GM13977 (cell line): Measurements from ENCODE around the gene GPRC5D.

Source experiments
- DNase-seq: peaks from one replicate; pipeline ENCODE4 v3.0.0; 2012; ENCODE audit warnings: low spot score
- CTCF ChIP-seq: IDR thresholded peaks from 2 replicates; pipeline ENCODE4 v1.5.1; 2012; ENCODE audit warnings: mild to moderate bottlenecking, control low read depth; ENCODE audit not compliant: insufficient read depth; ENCODE audit errors: extremely low read depth, missing control alignments
- in situ Hi-C: fragments of 300-500 bp; cut with MboI; formaldehyde crosslinking; loops from one replicate; pipeline ENCODE4 v1.12.0; 2022; ENCODE audit warnings: low sequenced_read_pairs, low pct_unique_long_range_greater_than_20kb, mixed read lengths, inconsistent platforms; ENCODE audit not compliant: unreplicated experiment

Gene GPRC5D

GRCh38 chr12:12892681-12893141 lies 59.3 kb downstream of the GPRC5D start:
- in situ Hi-C loops = no loop called here
- no peak for TF ChIP-seq CTCF

GRCh38 chr12:12891881-12892355 lies 60.1 kb downstream of the GPRC5D start:
- in situ Hi-C loops = no loop called here
- DNase-seq = no peak

More at GRCh38 chr12:12892681-12893141, 59.3 kb downstream of the GPRC5D start:
- DNase-seq = no peak

GRCh38 chr12:12891080-12891880 lies 60.7 kb downstream of the GPRC5D start, which contains the start of gene GPRC5A:
Gene GPRC5A (plus strand): TSS chr12:12891562. CDS start chr12:12908250, 16,688 bp downstream.
- in situ Hi-C loops = no loop called here
- DNase-seq = peak; percentile 28
- TF ChIP-seq CTCF = no peak

More at GRCh38 chr12:12891881-12892355, 60.1 kb downstream of the GPRC5D start:
- TF ChIP-seq CTCF = no peak
